GM19025 (cell line): ENCODE measurements around the gene FNTB.
A peak's percentile ranks its signal among the peaks of the same experiment; 100 is the strongest.

Experiments
- ATAC-seq: cut with Tn5 transposase; IDR thresholded peaks from one replicate; pipeline ENCODE4 v1.9.1; 2021; ENCODE audit warnings: mild to moderate bottlenecking, low read depth, moderate library complexity; ENCODE audit not compliant: unreplicated experiment

FNTB gene

DNA sequence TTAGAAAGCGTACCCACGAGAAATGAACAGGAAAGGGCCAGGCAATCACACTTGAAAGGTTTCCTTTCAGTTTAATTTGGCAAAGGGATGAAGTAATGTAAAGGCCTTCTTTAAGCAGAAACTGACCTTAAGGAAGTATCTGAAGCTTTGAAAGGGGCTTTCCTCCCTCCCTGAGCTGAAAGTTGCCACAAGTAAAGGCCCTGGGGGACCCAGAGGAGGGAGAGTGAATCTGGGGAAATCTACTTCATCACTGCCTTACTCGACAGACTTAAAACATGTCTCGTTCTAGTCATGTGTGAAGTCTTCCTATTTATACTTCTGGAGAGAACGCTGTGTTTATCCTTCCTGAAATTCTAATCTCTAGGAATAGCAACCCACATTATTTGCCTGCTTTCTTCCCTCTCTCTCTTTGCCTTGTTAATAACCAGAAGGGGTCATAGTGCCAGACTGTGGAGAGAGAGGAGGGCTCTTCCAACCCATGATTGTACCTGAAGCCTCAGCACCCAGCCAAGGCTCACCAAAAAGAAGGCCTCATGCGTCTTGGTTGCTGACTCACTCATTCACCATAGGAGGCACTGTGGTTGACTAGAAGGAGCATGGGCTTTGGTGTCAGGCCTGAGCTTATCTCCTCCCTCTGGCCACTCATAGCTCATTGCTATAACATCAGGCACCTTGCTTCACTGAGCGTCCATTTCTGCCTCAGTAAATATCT, 33.9 kb upstream of the FNTB start:
- no peak for ATAC-seq

DNA sequence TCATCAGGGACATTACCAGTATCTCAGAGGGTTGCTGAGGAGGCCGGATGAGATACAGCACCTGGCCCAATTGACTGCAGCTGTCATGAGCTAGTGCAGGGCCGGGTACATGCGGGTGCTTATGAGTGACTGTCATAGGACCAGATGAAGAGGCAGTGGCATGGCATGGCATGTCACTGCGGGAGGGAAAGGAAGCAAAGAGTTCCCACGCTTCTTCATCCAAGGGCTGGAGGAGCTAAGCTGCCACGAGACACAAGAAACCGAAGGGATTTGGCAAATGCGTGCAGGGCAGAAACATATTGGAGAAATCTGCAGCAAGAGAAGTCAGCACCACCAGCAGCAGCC, 33.4 kb upstream of the FNTB start:
- ATAC-seq: no peak

DNA sequence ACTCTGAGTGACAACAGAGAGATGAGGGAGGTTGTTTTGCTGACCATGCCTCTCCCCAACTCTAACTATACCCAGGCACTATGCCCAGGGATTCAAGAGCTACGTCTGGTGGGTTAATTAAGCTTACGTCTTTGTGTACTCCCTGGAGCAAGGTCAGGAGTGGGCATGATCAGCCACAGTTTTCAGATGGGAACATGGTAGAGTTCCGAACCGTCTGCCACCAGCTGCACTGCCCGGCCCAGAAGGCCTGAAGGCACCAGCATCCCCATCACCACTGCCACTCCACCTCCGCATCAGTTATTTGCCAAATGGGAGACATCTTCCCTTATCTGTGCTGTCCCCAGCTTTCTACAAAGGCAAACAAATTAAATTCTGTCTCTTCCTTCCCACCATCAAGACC, 33.0 kb upstream of the FNTB start:
- ATAC-seq: no peak

DNA sequence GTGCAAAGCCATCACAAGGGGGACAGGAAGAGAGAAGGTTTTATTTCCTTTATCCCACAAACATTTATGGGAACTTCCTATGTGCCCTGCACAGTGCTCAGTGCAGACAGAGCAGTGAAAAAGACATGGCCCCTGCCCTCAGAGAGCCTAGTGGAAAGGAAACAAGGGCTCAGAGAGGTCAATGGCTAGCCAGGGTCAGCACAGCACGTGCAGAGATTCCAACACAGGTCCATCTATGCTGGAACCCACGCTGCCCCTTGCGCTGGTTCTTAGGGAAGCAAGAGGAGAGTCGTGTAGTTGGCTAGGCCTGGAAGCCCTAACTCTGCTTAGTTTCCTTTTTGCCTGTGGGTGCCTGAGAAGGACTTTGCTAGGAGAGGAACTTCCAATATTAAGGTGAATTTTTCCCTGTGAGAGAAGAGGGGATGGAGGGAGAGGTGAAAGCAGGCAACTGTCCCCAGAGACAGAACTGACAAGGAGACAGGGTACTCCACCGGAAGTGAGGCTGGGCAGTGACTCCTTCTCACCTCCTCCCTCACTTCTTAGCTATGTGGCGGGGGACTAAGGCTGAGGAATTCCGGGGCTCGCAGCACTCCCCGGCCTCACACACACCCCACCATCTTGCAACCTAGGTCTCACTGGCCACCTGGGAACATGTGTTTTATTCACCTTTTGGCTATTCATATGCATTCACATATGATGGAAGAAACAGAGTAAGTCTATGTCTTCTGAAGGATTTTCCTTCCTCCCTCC, 32.0 kb upstream of the FNTB start:
- no peak for ATAC-seq

DNA sequence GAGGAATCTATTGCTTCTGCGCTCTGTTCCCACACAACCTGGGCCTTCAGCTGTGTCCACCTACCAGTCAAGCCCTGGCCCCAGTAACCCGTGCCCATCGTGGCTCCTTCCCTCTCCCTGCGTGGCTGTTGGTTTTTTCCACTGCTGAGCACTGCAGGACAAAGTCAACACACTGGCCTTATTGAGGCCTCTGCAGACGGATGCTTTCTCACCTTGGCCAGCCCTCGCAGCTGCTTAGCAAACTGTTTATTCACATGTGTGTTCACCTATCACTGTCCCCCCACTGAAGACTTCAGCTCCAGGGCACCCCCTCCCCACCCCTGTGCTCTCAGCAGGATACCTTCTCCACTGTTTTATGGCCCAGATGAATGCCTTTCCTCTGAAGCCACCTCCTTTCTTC, 31.4 kb upstream of the FNTB start:
- ATAC-seq: no peak

DNA sequence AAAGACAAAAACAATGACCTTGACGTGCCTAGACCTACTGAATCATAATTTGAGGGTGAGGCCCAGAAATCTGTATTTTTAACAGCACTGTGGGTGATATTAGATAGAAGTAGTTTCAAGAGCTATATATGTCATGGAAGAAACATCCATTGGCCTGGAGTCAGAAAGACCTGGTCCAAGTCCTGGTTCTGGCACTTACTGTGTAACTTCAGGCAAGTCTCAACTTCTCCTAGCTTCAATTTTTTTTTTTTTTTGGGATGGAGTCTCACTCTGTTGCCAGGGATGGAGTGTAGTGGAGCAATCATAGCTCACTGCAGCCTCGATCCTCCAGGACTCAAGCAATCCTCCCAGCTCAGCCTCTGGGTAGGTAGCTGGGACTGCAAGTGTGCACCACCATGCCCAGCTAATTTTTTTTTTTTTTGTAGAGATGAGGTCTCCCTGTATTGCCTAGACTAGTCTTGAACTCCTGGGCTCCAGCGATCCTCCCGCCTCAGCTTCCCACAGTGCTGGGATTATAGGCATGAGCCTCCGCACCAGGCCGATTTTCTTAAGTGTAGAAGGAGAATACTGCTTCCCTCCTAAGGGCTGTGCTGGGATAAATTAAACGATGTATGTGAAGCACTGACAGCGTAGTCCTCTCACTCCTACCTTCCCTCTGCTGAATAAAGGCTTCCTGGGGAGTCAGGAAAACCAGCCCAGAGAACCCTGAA, 29.8 kb upstream of the FNTB start:
- no peak for ATAC-seq

DNA sequence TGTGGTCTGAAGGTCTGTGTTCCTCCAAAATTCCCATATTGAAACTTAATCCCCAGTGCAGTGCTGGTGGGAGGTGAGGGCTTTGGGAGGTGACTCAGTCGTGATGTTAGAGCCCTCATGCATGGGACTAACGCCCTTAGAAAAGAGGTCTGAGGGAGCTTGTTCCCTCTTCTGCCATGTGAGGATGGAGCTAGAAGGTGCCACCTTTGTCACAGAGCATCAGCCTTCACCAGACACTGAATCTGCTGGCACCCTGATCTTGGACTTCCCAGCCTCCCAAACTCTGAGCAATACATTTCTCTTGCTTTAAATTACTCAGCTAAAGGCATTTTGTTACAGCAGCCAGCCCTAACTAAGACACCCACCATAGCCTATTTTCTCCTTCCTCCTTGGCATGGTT, 28.5 kb upstream of the FNTB start:
- ATAC-seq: no peak

DNA sequence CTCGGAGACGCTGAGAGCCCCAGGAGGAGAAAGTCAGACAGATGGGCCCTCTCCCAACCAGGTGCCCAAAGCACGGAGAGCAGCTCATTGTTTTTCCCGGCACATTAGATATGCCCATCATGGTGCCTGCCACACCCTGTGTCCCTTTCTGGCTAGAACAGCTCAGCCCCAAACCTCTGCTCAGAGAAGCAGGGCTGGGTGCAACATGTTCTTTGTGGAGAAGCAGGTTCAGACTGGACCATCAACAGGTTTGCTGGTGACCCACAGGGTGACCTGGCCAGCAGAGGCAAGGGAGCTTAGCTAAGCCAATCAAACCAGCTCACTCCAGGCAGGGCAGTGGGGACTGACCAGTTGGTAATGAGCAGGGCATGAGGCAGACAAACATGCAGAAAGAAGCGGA, 28.0 kb upstream of the FNTB start:
- no peak for ATAC-seq

DNA sequence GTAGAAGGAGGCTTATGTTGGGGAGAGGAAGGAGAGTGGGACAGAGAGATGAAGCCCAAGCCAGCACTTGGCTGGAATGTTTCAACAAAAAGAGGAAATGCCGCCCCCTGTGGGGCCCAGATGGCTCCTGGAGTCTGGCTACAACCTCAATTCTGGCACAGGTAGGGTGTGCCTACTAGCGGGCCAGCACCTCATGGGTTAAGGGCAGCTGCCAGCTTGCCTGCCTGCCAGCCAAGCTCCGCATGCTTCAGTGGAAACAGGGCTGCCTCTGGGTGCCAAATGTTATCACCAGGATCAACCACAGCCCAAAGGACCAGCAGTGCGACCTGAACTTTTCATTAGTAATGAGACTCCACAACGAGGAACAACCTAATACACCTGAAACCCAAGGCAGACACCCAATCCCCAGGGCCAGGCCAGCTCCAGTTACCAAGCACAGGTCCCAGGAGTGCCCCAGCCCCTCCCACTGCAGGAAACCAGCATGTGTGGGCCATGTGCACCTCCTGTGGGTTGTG, 25.9 kb upstream of the FNTB start:
- ATAC-seq: no peak

DNA sequence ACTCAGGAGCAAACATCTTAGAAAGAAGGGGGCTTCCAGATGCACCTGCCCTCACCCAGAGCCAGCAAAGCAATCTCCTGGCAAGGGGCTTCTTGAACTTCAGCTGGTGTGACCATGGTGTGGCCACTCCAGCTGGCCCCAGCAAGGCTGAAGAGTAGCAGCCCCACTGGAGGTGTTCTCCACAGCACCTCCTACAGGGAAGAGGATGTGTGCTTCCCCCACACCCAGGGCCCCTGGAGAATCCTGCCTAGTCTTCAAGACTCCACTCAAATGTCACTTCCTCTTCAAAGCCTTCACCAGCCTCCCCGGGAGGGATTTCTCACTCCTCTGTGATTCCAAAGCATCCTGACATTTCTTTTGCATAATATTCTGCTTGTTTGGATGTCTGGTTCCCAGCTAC, 23.1 kb upstream of the FNTB start:
- no peak for ATAC-seq

DNA sequence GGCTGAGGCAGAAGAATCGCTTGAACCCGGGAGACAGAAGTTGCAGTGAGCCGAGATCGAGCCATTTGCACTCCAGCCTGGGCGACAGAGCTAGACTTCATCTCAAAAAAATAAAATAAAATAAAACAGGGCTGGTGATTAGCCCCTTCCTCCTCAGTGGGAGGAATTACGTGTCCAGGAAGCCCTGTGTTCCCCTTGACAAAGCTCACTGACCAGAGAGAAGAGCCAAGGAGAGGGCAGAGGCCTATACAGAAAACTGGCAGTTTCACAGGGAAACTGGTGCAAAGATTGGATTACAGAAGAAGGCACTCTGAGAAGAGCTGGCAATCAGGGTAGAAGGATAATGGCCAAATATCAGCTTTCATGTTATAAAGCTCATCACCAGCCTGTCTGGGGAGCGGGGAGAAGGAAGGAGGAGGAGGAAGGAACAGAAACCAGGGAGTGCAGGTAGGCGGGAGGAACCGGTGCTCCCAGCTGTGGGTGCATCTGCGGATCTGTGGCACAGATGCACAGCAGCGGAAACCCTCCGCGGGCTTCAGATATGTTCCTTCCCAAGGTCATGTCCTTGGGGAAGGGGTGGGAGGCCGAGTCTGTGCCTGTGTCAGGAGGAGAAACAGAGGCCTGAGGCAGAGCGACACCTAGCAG, 21.2 kb upstream of the FNTB start:
- ATAC-seq: no peak

DNA sequence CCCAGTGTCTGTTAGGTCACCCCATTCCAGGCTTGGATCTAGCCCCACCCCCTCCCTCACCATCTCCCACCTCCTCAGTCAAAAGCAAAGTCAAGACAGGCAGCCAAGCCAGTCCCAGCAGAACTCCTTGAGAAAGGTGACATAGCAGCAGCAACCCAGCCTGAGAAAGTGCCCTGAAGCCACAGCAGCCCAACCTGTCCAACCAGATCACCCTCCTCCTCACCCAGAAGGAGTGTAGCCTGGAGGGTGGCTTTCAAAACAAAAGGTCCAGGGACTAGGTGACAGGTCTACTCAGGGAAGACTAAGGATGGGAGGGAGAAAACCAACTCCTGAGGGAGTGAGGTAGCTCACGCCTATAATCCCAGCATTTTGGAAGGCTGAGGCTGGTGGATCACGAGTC, 19.7 kb upstream of the FNTB start:
- ATAC-seq: no peak

DNA sequence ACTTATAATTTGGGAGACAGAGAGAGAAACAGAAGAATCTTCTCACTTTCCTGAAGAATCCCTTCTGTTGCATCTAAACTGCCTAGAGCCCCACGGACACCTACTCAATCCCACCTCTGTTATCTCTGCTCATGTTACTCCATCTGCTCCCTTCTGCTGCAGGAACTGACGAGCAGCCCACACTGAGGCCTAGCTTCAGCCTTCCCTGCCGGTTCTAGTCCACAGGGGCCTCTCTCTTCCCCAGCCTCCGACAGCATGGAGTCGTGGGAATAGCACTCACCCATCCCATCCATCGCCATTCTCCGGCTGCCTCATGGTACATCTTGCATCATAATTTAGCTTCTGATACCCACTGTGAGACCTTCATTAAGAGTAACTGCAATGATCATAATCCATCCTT, 18.5 kb upstream of the FNTB start:
- no peak for ATAC-seq

DNA sequence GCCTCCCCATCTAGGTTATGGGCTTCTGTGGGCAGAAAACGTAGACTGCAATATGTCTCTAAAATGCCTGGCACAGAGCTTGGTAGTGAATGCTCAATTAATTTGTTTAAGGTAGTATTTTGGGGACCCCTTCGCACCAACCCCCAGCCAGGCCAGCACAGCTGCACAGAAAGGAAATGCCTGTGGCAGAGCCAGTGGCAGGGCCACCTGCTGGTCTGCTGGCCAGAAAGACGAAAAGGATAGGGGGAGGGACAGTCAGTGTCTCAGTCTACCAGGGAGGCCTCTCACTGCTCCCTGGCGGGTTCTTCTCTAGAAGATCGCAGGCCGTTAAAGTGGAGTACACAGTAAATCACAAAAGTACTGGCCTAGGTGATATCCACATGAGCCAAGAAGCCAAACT, 18.0 kb upstream of the FNTB start:
- no peak for ATAC-seq

DNA sequence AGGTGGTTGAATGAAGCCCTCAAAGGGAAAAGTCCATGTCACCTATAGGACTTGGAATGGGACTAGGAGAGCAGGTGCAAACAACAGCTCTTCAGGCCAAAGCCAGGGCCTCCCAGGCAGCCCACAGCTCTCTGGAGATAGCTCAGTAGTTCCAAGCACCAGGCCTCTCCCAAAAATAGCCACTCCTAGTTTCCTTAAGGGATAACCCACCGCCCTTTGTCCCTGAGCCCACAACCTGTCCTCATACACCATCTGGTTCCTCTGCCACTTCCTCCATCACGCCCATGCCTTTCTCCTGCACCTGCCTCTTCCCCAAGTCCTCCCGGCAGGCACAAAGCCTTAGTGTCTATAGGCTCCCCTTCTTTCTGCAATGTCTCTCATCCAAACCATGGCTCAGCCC, 16.7 kb upstream of the FNTB start:
- ATAC-seq: no peak

DNA sequence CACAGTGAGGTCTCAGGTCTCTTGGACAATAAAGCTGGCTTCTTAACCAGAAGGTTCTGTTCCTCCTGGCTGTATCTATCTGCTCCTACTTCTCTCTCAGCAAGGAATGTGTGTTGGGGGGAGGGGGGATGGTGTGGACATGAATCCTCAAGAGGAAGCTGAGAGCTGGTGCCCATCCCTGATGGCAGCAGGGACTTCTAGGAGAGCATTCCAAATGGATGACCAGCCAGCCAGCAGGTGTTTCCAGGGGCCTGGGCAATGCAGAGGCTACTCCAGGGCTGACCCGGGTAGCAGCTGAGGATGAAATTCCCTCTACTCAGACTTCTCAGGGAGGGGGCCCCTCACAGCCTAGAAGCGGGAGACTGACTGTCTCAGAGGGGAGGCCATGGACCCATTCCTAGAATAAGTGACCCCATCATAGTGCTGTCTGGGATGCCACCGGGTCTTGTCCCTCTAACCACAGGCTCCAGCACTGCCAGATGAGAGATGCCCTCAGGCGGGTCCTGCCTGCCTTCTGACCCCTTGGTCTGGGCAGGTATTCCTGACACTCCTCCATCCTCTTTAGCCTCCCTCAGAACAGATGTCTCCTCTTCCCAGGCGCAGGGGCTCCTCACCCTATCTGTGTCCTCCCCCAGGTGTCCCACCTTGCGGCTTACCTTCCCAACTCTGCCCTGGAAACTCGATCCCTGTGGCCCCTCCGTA, 15.8 kb upstream of the FNTB start:
- no peak for ATAC-seq

DNA sequence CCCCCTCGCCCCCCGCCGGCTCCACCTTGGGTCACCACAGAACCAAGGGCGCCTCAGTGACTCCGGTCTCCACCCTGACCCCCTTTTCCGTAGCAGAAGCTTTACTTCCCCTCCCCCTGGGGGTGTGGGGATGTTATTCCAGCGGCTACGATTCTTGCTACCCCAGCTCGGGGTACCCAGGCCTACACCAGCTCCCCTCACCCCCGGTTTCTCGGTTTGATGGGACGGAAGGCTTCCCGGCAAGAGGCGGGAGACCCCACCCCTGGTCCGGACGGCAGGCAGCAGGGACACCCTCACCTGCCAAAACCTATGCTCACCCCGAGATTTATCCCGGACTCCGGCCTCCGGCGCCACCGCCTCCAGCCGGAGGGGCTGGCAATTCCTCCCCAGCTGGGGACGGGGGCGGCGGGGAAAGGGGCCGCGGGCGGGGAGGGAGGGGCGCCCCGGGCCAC, 15.2 kb upstream of the FNTB start:
- no peak for ATAC-seq

DNA sequence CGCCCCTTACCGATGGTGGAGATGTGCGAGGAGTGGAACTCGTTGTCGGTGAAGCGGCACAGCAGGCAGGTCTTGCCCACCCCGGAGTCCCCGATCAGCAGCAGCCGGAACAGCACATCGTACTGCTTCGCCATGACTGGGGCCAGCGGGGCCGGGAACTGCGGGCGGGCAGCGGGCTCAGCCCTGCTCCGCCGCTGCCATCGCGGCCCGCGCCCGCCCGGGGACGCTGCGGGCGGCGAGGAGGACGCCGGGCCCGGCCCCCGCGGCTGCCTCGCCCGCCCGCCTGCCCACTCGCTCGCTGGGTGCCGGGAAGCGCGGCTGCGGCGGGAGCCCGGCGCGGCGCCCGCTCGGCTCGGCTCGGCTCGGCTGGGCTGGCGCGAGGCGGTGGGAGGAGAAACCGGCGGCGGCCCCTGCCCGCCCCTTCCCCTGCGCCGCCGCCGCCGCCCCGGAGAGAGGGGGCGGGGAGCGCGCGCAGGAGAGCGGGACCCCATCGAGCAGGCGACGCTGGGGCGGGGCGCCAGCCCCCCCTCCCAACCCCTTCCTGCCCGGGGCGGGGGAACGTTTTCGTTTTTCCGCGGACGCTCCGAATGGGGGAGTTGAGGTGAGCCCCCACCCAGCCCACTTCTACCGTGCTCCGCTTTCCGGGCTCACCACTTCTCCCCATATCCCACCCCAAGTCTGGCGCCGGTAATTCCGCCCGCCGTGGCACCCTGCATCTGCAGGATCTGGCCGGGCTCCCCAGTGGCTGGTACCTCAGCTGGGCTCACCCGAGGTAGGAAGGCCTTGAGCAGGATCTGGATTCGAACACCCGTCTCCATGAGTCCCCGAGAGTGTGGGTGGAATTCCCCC, 14.5 kb upstream of the FNTB start, which contains the start of gene RAB15:
Gene RAB15 (minus strand): TSS at position 394 of the 849 bp plus-strand sequence. CDS start 260 bp downstream, at position 134.
- peak; percentile 42 for ATAC-seq

DNA sequence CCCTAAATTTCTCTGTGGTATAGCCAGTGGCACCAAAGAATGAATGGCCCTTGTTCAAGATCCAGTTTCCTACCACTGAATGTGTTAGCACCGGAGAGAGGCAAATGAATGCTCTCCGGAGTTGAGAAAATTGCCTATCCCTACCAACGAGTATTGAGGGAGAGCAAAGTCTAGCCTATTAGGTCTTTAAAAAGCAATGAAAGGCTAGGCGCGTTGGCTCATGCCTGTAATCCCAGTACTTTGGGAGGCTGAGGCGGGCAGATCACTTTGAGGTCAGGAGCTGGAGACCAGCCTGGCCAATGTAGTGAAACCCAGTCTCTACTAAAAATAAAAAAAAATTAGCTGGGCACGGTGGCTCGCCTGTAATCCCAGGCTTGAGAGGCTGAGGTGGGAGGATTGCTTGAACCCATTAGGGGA, 13.7 kb upstream of the FNTB start:
- no peak for ATAC-seq
